T-helper 2 cell treated with Interferon-gamma antibody and Interleukin-4, amounts not matched to agents 5 μg/mL and 100 μg/mL, for 36 hours (primary cell): ENCODE measurements around the gene SUV39H2.
"Not testable (repeated sequence)": the region's sequence is repeated elsewhere in the genome, so short reads cannot be mapped to it uniquely, and the experiment has no call there.

Experiments
- DNase-seq: peaks from one replicate; pipeline ENCODE4 v3.0.0; 2021; ENCODE audit warnings: low spot score
- H3K27ac Mint-ChIP-seq: one replicate; pipeline ENCODE4 v1.8.0; 2021; ENCODE audit warnings: mild to moderate bottlenecking, mixed read lengths
- H3K27me3 Mint-ChIP-seq: one replicate; pipeline ENCODE4 v1.8.0; 2021; ENCODE audit warnings: low read depth, mixed read lengths
- H3K36me3 Mint-ChIP-seq: one replicate; pipeline ENCODE4 v1.8.0; 2021; ENCODE audit warnings: low read depth, mixed read lengths
- H3K4me1 Mint-ChIP-seq: one replicate; pipeline ENCODE4 v1.8.0; 2021; ENCODE audit warnings: low read depth, mixed read lengths
- H3K4me3 Mint-ChIP-seq: one replicate; pipeline ENCODE4 v1.8.0; 2022; ENCODE audit warnings: mild to moderate bottlenecking, moderate library complexity, mixed read lengths
- H3K9me3 Mint-ChIP-seq: one replicate; pipeline ENCODE4 v1.8.0; 2021; ENCODE audit warnings: mixed read lengths

Gene SUV39H2

GRCh38 chr10:14891151-14891550 is 12.5 kb downstream of the SUV39H2 start:
- H3K27me3 Mint-ChIP-seq, result no peaks in the 10 kb centered on the region
- peaks cover 9% of the 10 kb centered on the region for H3K4me1 Mint-ChIP-seq
- peaks cover 14% of the 10 kb centered on the region for H3K36me3 Mint-ChIP-seq
- no peak overlapping the region for H3K4me3 Mint-ChIP-seq
- no peak for DNase-seq
- H3K9me3 Mint-ChIP-seq, result no peaks in the 10 kb centered on the region
- H3K27ac Mint-ChIP-seq, result no peak overlapping the region

- Mint-ChIP-seq H3K36me3 (peaks cover 53% of the 10 kb centered on the region), H3K4me3 (no peak overlapping the region), H3K27ac (no peak overlapping the region), H3K4me1 (peaks cover 3% of the 10 kb centered on the region), H3K9me3 (peaks cover 9% of the 10 kb centered on the region), H3K27me3 (no peaks in the 10 kb centered on the region)
- no peak for DNase-seq
Measured at GRCh38 chr10:14904316-14904732, 25.7 kb downstream of the SUV39H2 start.

GRCh38 chr10:14904864-14905263 is 26.2 kb downstream of the SUV39H2 start:
- Mint-ChIP-seq H3K36me3 (peaks cover 53% of the 10 kb centered on the region), H3K27ac (no peak overlapping the region), H3K9me3 (peaks cover 9% of the 10 kb centered on the region), H3K27me3 (no peaks in the 10 kb centered on the region), H3K4me3 (no peak overlapping the region), H3K4me1 (peaks cover 3% of the 10 kb centered on the region)
- no peak for DNase-seq

DNA sequence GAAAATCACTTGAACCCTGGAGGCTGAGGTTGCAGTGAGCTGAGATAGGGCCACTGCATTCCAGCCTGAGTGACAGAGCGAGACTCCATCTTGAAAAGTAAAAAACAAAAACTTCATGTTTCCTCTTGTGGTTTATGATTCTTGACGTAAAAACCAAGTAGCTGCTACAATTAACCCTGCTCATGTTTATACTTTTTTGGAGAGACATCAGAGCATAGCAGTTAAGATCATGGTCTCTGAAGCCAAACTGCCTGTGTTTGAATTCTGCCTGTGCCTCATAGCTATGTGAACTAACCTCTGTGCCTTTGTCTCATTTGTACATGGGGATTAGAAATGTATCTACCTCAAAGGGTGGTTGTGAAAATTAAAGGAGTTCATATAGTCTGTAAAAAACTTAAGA is 27.2 kb downstream of the SUV39H2 start:
- Mint-ChIP-seq H3K9me3 (peaks cover 9% of the 10 kb centered on the region), H3K36me3 (peaks cover 58% of the 10 kb centered on the region), H3K4me1 (peaks cover 3% of the 10 kb centered on the region), H3K27me3 (no peaks in the 10 kb centered on the region), H3K27ac (peak overlapping the region; percentile 26), H3K4me3 (no peak overlapping the region)
- DNase-seq, result no peak

GRCh38 chr10:14906765-14907164 is 28.1 kb downstream of the SUV39H2 start:
- H3K36me3 Mint-ChIP-seq, result peaks cover 65% of the 10 kb centered on the region
- H3K4me3 Mint-ChIP-seq, result no peak overlapping the region
- no peak overlapping the region for H3K27ac Mint-ChIP-seq
- peaks cover 9% of the 10 kb centered on the region for H3K9me3 Mint-ChIP-seq
- DNase-seq, result no peak
- H3K27me3 Mint-ChIP-seq, result no peaks in the 10 kb centered on the region
- peaks cover 3% of the 10 kb centered on the region for H3K4me1 Mint-ChIP-seq

- H3K4me3 Mint-ChIP-seq, H3K9me3 Mint-ChIP-seq, H3K27me3 Mint-ChIP-seq, H3K27ac Mint-ChIP-seq, DNase-seq, H3K4me1 Mint-ChIP-seq: not testable (repeated sequence)
- H3K36me3 Mint-ChIP-seq, result peaks cover 70% of the 10 kb centered on the region
Measured at GRCh38 chr10:14907591-14907990, 28.9 kb downstream of the SUV39H2 start.

DNA sequence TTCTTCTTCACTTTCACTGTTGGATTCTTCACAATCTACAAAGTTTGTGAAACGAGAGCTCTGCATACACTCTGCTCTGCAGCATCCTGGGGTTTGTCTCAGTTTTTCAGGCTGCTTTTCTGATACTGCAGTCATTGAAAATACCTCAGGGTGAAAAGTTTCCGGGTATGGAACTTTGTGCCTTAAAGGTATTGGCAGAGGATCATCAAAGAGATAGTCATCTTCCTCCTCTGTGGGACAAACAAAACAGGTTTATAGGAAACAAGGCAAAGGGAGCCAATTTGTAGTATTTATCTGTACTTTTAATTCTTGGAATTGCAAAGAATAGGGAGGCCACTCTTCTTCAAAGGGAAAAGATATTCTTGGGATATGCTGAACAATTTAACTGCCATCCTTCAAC is 30.4 kb downstream of the SUV39H2 start:
- DNase-seq, result no peak
- Mint-ChIP-seq H3K36me3 (peaks cover 80% of the 10 kb centered on the region), H3K9me3 (peaks cover 18% of the 10 kb centered on the region)

DNA sequence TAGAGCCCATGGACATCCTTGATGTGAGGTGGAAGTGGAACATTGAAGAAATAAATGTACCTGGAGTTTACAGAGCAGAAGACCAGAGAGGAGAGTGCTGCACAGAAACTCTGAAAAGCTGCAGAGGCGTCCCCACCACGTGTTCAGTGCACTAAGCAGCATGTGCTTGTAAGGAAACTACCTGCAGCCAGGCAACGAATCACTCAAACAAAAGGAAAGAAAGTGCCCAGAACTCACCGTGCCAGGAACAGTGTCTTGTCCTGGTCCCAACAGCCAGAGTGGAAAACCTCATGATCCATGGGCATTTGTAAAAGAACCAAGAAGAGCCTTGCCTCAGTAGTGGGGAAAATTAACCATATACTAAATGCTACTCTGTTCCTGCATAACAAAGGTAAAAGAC is 32.3 kb downstream of the SUV39H2 start:
- peaks cover 34% of the 10 kb centered on the region for H3K9me3 Mint-ChIP-seq

More for the DNA sequence above, 30.4 kb downstream of the SUV39H2 start:
- Mint-ChIP-seq H3K27me3 (no peaks in the 10 kb centered on the region), H3K27ac (no peak overlapping the region), H3K4me1 (peaks cover 3% of the 10 kb centered on the region), H3K4me3 (no peak overlapping the region)

DNA sequence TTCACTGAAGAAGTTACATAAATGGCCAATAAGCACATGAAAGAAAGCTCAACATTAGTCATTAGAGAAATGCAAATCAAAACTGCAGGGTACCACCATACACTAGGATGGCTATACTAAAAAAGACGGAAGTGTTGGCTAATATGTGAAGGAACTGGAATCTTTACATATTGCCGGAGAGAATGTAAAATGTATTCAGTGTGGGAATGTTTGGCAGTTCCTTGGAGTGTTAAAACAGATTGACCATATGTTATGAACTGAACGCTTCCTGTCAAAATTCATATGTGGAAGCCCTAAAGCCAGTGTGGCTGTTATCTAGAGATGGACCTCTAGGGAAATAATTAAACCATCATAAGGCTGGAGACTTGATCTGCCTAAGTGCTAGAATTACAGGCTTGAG is 33.1 kb downstream of the SUV39H2 start:
- Mint-ChIP-seq H3K4me3 (no peak overlapping the region), H3K27me3 (no peaks in the 10 kb centered on the region), H3K9me3 (peaks cover 42% of the 10 kb centered on the region), H3K36me3 (peaks cover 91% of the 10 kb centered on the region), H3K27ac (no peak overlapping the region), H3K4me1 (peaks cover 11% of the 10 kb centered on the region)
- no peak for DNase-seq

More for the DNA sequence above, 32.3 kb downstream of the SUV39H2 start:
- Mint-ChIP-seq H3K4me3 (no peak overlapping the region), H3K27me3 (no peaks in the 10 kb centered on the region), H3K27ac (no peak overlapping the region), H3K4me1 (peaks cover 10% of the 10 kb centered on the region), H3K36me3 (peaks cover 89% of the 10 kb centered on the region)
- no peak for DNase-seq

DNA sequence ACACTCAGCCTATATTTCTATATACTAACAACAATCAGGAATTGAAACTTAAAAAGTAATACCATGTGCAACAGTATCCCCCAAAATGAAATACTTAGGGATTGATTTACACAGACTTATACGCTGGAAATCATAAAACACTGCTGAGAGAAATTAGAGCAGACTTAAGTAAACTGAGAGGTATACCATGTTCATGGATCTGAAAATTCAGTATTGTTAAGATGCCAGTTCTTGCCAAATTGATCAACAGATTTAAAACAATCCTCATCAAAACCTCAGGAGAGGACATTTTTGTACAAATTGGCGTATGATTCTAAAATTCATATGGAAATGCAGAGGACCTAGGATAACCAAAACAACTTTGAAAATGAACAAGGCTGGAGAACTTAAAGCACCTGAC is 37.9 kb downstream of the SUV39H2 start:
- H3K36me3 Mint-ChIP-seq, result peaks cover 95% of the 10 kb centered on the region
- no peak overlapping the region for H3K27ac Mint-ChIP-seq
- peaks cover 13% of the 10 kb centered on the region for H3K4me1 Mint-ChIP-seq
- H3K4me3 Mint-ChIP-seq, result no peak overlapping the region
- no peaks in the 10 kb centered on the region for H3K27me3 Mint-ChIP-seq
- DNase-seq, result no peak
- H3K9me3 Mint-ChIP-seq, result peaks cover 53% of the 10 kb centered on the region

- Mint-ChIP-seq H3K36me3 (peaks cover 97% of the 10 kb centered on the region), H3K27me3 (no peaks in the 10 kb centered on the region), H3K4me1 (peaks cover 13% of the 10 kb centered on the region), H3K4me3 (no peak overlapping the region), H3K9me3 (peaks cover 53% of the 10 kb centered on the region), H3K27ac (no peak overlapping the region)
- no peak for DNase-seq
Measured at GRCh38 chr10:14917827-14918226, 39.2 kb downstream of the SUV39H2 start.

- H3K27ac Mint-ChIP-seq, result no peak overlapping the region
- no peak overlapping the region for H3K4me3 Mint-ChIP-seq
- H3K27me3 Mint-ChIP-seq, result no peaks in the 10 kb centered on the region
- DNase-seq, result no peak
- H3K4me1 Mint-ChIP-seq, result peaks cover 13% of the 10 kb centered on the region
- H3K9me3 Mint-ChIP-seq, result peaks cover 46% of the 10 kb centered on the region
- peaks cover 97% of the 10 kb centered on the region for H3K36me3 Mint-ChIP-seq
Measured at GRCh38 chr10:14918964-14919363, 40.3 kb downstream of the SUV39H2 start.

DNA sequence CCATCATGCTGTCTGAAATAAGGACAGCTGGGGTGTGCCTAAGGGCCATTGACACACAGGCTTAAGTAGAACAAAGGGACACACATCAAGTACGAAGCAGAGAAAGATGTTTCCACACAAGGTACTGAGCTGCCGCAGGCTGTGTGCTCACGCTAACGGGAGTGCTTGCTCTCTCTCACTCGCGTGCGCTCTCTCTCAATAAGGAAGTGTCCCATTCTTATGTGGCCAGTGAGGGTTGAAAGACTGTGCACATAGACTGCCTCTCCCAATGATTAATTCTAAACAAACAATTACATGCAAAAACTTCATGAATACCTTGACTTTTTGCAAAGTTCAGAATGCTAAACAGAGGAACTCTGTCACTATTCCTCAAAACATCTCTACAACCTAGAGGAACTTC is 45.3 kb downstream of the SUV39H2 start:
- Mint-ChIP-seq H3K36me3 (peaks cover 87% of the 10 kb centered on the region), H3K9me3 (peaks cover 3% of the 10 kb centered on the region), H3K4me3 (no peak overlapping the region), H3K27ac (no peak overlapping the region), H3K27me3 (no peaks in the 10 kb centered on the region), H3K4me1 (peaks cover 3% of the 10 kb centered on the region)
- DNase-seq, result no peak

DNA sequence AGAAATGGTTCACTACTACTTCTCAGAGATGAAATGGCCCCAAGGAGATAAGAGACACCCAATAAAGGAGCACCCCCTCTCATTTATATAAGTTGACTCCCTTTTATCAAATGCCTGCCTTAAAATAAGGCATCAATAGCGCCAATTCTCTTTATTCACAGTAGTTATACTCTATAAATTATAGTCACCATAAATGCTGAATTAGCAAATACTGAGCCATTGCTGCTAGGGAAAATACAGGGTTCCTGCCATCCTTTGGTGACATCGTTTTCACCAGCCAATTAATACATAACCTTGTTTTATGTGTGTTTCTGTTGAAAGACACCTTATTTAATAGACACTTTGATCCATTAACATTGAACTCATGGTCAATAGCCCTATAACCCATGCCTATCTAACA is 46.6 kb downstream of the SUV39H2 start:
- Mint-ChIP-seq H3K27ac (no peak overlapping the region), H3K4me1 (peaks cover 3% of the 10 kb centered on the region), H3K36me3 (peaks cover 79% of the 10 kb centered on the region), H3K4me3 (no peak overlapping the region), H3K9me3 (no peaks in the 10 kb centered on the region), H3K27me3 (no peaks in the 10 kb centered on the region)
- DNase-seq, result no peak

- H3K4me1 Mint-ChIP-seq, result peaks cover 3% of the 10 kb centered on the region
- no peak overlapping the region for H3K27ac Mint-ChIP-seq
- H3K36me3 Mint-ChIP-seq, result peaks cover 74% of the 10 kb centered on the region
- H3K27me3 Mint-ChIP-seq, result no peaks in the 10 kb centered on the region
- no peak overlapping the region for H3K4me3 Mint-ChIP-seq
- H3K9me3 Mint-ChIP-seq, result no peaks in the 10 kb centered on the region
- DNase-seq, result no peak
Measured at GRCh38 chr10:14926061-14926470, 47.4 kb downstream of the SUV39H2 start.
